DMS153 (cell line): ENCODE measurements around the gene STAT3.
"Not testable (repeated sequence)": the region's sequence is repeated elsewhere in the genome, so short reads cannot be mapped to it uniquely, and the experiment has no call there.

Experiments used
- DNase-seq: peaks from one replicate; lab custom pipeline; 2025; lab: John Stamatoyannopoulos, UW

STAT3 gene

DNA sequence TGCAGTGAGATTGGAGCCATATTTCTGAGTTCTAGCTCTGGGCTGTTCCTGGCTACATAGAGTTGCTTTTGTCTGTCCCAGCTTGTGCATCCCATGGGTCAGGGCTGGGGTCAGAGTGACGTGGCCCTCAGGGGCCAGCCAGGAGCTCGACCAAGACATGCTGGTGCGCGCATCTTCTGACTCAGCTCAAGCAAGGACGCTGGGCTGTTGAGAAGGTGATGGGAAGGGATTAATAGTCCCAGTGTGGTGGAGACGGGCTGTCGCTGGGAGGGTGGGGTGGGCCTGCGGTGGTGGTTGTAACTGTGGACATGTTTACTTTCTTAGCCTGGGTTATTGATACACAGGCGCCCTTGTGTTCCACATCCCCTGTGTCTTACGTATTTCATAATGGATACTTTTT, 90.5 kb downstream of the STAT3 start:
- DNase-seq = not testable (repeated sequence)

DNA sequence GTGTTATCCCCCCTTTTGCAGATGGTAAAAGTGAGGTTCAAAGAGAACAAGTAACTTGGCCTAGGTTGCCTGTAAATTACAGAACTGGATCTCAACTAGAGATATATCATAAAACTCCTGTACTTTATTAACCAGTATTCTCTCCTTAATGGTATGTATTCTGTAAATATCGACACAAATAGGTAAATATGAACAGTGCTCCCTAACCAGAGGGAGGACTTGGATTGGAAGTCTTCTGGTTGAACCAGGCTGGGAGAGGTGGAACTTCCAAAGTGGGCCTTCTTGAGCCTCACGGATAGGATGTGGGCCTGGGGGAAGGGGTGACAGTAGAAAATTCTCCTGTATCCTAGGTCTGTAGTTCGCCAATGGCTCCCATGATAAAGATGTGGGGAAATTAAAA, 92.2 kb downstream of the STAT3 start:
- no peak for DNase-seq

DNA sequence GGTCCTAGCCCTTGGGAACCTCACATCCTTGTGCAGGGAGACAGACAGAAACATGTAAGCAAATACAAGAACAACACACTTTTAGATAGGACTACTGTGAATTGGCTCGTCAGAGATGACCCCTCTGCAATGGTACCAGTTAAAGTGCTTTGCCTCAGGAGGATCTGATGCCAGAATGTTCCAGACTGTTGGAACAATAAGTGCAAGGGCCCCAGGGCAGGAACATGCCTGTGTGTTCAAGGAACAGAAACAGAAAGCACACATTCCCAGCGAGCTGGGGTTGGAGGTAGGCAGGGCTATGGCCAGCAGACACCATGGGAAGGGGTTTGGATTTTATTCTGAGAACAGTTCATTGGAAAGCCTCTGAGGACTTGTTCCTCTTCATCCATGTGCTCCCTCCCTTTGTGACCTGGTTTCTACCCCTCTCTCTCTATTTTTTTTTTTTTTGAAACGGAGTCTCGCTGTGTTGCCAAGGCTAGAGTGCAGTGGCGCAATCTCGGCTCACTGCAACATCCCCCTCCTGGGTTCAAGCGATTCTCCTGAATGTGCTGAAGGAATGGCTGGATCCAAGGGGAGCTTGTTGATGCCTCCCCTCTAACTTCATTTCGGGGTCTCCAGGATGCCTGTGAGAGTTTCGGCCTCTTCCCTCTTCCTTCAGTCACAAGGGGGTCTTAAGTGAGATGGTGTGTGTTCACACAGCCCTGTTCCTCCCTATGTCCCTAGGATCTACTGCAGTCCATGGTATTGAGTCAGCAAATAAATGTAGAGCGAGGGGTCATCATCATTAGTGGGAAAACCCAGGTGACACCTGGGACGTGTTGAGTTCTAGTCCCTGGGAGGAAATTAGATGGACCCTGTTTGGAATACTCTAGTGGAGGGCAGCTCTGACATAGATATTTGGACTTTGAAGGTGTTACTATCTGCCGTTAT, 93.5 kb downstream of the STAT3 start:
- no peak for DNase-seq

GRCh38 chr17:42291129-42291528, 97.1 kb downstream of the STAT3 start:
- no peak for DNase-seq

GRCh38 chr17:42290577-42290976, 97.7 kb downstream of the STAT3 start:
- DNase-seq = no peak

GRCh38 chr17:42289611-42290181, 98.5 kb downstream of the STAT3 start:
- DNase-seq = no peak

- peak; percentile 28 for DNase-seq
Observed at GRCh38 chr17:42288803-42289610, 99.2 kb downstream of the STAT3 start.

DNA sequence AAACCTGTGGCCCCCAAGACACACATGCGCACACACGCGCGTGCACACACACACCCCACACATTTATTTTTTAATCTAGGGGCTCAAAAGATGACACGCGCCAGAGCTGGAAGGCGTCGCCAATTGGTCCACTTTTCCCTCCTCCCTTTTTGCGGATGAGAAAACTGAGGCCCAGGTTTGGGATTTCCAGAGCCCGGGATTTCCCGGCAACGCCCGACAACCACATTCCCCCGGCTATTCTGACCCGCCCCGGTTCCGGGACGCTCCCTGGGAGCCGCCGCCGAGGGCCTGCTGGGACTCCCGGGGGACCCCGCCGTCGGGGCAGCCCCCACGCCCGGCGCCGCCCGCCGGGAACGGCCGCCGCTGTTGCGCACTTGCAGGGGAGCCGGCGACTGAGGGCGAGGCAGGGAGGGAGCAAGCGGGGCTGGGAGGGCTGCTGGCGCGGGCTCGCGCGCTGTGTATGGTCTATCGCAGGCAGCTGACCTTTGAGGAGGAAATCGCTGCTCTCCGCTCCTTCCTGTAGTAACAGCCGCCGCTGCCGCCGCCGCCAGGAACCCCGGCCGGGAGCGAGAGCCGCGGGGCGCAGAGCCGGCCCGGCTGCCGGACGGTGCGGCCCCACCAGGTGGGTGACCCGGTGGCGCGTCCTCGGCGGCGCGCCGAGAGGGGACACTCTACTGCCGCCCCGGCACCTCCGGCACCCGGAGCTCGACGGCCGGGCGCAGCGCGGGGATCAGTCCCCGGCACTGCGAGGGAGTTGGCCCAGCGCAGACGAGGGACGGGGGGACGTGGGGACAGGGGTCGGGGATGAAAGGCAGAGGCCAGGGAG, 100.1 kb downstream of the STAT3 start, which contains the start of gene STAT5A:
Gene STAT5A, plus strand, starts transcription at position 522 of the 826 bp plus-strand sequence. CDS start 914 bp downstream, outside the sequence.
- DNase-seq = peak; percentile 47

- DNase-seq = no peak
Observed at GRCh38 chr17:42287305-42287976, 100.8 kb downstream of the STAT3 start.

DNA sequence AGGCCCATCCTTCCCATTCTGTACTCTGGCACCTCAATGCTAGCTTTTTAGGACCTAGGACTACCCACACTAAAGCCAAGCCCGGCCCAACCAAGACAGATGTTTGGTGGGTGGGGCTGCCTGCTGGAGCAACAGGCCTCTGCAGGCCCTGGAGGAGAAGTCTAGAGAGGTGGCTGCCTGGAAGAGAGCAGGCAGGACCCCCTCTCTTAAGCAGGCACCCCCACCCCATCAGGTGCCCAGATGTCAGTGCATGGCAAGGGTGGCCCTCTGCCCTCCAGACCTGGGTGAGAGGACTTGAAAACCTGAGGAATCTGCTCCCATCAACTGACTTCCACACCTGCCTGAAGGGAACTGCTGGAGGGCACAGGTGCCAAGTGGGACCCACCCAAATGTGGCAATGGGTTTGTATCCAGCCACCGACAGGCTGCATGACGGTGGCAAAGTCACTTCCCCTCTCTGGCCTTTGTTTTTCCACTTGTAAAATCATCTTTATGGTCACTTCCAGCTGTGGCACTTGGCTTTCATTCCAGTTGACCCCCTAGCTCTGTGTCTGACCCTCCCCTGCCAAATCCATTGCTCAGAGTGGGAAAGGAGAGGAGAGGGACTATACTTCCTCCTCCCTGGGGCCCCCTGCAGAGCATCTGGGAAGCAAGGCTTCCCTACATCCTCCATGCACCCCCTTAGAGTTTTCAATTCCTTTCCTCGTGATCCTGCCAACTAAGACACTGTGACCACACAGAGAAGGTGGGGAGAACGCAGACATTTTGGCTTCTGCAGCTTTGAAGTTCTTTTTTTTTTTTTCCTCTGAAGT, 101.6 kb downstream of the STAT3 start:
- DNase-seq = no peak

GRCh38 chr17:42285346-42286050, 102.7 kb downstream of the STAT3 start:
- DNase-seq = no peak

GRCh38 chr17:42284566-42284965, 103.7 kb downstream of the STAT3 start:
- no peak for DNase-seq

GRCh38 chr17:42284024-42284369, 104.2 kb downstream of the STAT3 start:
- DNase-seq = no peak

- no peak for DNase-seq
Observed at GRCh38 chr17:42283241-42284023, 104.8 kb downstream of the STAT3 start.

DNA sequence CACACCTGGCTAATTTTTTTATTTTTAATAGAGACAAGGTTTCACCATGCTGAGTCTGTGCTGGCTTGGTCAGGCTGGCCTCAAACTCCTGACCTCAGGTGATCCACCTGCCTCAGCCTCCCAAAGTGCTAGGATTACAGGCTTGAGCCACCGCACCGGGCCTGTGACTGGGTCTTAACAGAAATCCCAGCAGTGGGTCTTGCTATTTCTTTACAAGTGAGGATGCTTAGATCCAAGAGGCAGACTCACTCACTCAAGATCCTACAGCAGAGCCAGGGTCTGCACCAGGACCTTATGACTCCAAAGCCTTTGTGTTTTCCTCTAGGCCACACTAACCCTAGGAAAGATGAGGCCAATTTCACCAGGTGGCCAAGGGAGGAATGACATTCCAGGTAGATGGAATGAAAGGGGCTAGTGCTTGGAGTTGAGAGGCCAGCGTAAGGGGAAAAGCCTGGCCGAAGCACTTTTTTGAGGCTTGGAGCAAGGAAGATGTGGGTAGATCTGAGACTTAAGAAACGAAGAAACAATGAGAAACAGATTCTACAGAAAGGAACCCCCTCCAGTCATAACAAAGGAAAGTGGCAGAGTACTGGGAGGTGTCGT, 105.7 kb downstream of the STAT3 start:
- no peak for DNase-seq

DNA sequence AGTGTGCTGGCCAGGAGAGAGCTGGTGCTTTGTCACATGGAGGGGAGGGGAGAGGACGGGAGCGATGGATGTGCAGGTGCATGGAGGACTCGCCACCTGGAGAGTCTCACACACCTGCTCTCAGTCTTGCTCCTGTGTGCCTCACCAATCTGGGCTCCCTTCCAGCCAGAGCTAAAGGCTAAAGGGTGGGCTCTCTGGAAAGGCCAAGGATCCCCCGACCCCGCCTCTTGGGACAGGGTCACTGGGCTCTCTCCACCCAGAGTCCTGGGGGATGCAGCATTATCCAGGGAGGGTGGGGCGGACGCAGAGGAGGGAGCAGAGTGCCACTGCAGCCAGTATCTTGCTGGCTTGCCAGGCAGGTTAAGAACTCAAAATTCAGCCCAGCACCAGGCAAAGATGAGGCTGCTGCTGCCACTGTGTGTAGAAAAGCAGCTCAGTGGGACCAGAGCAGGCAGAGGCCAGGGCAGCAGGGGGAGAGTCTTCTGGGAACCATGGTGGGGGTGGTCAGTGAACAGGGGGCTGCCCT, 106.6 kb downstream of the STAT3 start:
- peak; percentile 70 for DNase-seq

GRCh38 chr17:42279776-42280630, 108.2 kb downstream of the STAT3 start:
- no peak for DNase-seq
